GM12872 (cell line): ENCODE results near the gene ARHGAP26.

ENCODE experiments used
- TF ChIP-seq, protein P1 (sequence below): IDR thresholded peaks from 3 replicates; pipeline ENCODE4 v1.5.1; 2011; ENCODE audit warnings: low read depth, mild to moderate bottlenecking, low read length, moderate library complexity; ENCODE audit not compliant: insufficient read depth

Gene ARHGAP26

DNA sequence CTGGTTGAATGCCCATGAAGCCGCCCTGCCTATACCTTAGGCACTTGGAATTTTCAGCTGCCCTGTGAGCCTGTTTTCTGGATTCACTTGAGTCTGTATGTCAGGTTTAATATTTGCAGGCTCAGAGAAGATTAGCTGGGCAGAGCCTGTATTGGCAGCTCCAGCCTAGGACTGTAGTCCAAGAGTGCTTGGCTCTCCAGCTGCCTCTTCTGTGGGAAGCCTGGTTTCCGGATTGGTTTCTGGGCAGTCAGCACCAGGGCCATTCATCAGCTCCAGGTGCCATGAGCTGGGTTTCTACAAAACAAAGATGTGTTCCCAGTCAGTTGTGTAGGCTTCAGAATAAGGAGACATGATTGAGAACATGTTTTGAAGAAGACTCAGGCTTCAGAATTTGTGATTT lies 90.1 kb downstream of the ARHGAP26 start:
- TF ChIP-seq, protein P1, sequence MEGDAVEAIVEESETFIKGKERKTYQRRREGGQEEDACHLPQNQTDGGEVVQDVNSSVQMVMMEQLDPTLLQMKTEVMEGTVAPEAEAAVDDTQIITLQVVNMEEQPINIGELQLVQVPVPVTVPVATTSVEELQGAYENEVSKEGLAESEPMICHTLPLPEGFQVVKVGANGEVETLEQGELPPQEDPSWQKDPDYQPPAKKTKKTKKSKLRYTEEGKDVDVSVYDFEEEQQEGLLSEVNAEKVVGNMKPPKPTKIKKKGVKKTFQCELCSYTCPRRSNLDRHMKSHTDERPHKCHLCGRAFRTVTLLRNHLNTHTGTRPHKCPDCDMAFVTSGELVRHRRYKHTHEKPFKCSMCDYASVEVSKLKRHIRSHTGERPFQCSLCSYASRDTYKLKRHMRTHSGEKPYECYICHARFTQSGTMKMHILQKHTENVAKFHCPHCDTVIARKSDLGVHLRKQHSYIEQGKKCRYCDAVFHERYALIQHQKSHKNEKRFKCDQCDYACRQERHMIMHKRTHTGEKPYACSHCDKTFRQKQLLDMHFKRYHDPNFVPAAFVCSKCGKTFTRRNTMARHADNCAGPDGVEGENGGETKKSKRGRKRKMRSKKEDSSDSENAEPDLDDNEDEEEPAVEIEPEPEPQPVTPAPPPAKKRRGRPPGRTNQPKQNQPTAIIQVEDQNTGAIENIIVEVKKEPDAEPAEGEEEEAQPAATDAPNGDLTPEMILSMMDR = no peak

DNA sequence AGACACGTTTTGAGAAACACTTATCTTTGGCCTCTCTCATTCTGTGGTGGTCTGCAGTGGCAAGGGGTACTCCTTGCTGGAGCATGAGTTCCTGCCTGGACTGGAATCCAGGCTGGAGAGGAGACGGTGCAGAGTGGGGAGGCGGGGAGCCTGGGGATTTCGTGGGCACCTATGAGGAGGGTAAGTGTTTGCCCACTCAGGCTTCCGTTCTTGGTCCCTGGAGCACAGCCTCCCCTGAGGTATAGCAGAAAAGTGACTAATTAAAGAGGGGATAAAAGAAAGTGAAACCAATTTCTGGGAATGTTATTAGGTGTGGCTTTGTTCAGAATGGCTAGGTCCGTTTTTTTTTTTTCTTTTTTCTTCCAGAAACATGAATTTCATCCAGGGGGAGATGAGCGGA lies 90.8 kb downstream of the ARHGAP26 start:
- TF ChIP-seq, protein P1 = no peak

DNA sequence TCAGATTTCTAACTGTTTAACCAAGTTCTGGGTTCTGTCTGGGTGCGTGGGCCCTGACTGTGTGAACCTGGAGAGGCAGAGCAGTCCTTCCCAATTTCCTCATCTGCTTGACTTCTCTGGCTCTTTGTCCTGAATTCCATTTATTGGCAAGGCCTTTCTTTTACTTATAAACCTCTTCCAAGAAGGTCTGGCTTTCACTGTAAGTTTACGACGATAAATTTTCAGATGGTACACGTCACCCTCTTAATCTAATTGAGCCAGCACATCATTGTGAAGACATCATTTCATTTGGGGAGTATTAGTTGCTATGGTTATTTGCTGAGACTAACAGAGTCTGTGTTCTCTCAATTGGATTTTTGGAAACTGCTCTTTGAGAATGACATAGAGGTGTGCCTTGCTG lies 92.4 kb downstream of the ARHGAP26 start:
- TF ChIP-seq, protein P1 = no peak

DNA sequence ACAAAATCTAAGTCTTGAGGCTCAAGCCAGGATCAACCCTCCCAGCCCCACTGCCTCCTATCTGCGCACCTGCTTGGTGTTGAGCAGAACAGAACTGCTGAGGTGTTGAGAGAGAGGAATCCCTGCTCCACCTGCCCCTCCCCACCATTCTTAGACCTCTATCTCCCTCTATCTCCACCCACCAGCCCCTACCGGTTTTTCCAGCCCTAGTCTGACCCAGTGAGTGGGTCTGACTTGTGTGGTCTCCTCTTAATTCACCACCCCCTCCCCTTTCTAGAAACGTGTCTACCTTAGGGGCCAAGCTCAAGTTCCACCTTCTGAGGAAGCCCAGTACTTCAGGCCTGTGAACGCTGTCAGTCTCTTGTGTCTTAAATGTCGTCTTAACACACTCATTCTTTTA lies 93.7 kb downstream of the ARHGAP26 start:
- TF ChIP-seq, protein P1 = no peak

DNA sequence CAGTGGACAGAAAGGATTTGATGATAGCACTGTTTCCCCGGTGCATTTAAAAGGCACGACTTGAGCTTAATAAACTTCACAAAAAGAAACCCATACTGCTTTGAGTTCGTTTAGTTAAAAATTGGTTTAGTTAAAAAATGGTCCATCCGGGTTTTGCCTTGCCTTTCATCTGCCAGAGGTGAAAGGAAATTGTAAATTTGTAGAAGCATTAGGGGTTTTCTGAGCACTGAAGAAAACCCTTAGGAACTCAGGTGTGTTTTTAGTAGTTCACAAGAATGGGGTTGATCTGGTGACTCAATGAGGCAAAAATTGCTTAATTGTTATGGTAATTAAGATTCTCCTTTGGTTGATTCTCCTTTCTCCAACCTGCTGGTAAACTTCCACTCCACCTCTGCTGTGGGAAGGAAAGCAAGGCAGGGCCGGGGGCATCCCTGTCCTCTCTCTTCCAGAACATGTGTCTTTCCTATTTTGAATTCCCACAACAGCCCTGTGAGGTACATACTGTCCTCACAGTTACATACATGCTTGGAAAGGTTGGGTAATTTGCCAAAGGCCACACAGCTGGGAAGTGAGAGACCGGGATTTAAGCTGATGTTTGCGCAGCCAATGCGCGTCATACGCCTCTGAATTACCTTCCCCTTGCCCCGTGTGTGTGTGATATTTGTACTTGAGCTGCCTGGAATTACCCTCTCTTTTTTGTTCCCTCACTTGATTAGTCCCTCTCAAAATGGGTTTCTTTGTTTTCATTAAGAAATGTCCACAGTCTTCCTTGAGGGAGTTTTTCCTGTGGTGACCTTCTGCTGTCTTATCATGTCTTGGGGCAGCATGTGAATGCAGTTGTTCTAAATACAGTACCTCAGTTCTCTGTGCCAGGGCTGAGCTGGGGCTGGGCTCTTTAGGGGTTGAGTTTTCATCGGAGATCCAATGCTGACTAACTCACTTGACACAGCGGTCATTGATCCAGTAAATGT lies 94.4 kb downstream of the ARHGAP26 start:
- TF ChIP-seq, protein P1 = no peak

DNA sequence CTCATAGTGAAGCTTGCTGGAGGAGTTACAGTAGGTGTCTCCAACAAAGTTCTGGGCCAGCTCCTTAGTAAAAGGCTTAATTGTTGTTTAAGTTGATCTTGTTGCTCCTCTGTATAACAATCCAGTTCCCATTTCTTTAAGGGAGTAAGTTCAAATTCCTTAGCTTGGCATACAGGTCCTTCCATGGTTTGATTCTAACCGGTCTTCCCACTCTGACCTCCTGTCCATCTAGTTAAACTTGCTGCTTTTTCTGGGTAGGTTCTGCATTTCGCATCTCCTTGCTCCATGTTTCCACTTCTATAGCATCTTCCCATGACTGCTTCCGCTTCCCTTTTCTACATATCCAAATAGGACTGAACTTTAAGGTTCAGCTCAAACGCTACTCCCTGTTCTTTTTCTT lies 95.5 kb downstream of the ARHGAP26 start:
- TF ChIP-seq, protein P1 = no peak

DNA sequence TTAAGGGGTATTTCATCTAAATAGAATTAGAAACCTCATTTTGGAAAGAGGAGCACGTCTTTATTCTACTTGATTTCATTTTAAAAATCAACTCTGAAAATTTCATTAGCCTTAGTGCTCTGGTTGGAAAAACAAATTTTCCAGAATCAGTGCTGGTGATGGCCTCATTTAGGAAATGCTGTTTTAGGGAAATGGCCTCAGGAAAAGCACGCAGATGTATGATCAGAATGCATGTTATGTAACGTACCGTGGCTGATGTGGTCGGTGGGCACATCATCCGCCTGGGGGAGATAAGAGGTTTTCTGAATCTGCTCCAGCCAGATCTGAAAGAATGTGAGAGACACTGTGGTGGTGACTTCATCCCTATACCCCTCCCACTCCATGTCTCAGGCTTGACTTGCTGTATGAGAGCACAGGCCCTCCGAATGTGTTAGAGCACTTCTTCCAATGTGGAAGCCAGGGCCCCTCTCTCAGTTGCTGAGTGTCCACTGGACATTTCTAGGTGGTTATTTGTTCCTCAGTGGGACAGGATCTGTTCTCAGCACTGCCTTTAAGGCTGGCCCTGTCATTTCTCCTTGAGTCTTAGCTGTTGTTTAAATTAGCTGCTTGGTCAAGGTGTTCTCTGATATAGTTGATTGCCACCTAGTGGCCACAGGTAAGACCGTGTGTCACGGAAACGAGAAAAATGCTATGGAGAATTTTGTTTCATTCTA lies 96.5 kb downstream of the ARHGAP26 start:
- TF ChIP-seq, protein P1 = peak; percentile 75
